ENCODE data around the gene CRNKL1. TPM values are rescaled to one million over a fixed set of nuclear protein-coding genes. Genes with fewer than 3 reads are reported as not detected.
A peak's percentile ranks its signal among the peaks of the same experiment; 100 is the strongest.

CRNKL1 gene
- polyA plus RNA-seq, 12 donors = 12.4 to 30.2 (median 24.8) TPM; not detected in 1

- DNase-seq = no peak
Observed at GRCh38 chr20:20070871-20071726, 18.8 kb upstream of the CRNKL1 start.

- DNase-seq = no peak
Observed at GRCh38 chr20:20065361-20065760, 13.1 kb upstream of the CRNKL1 start.

GRCh38 chr20:20063941-20064702 lies 11.9 kb upstream of the CRNKL1 start:
- DNase-seq = no peak

GRCh38 chr20:20060234-20060998 lies 8.2 kb upstream of the CRNKL1 start:
- no peak for DNase-seq

GRCh38 chr20:20051767-20052073 lies 546 bp downstream of the CRNKL1 start:
- no peak for DNase-seq

- no peak for DNase-seq
Observed at GRCh38 chr20:20039752-20040387, 12.4 kb downstream of the CRNKL1 start.

- DNase-seq = no peak
Observed at GRCh38 chr20:20038586-20038985, 13.7 kb downstream of the CRNKL1 start.

GRCh38 chr20:20037960-20038359 lies 14.3 kb downstream of the CRNKL1 start:
- no peak for DNase-seq

GRCh38 chr20:20036756-20037155 lies 15.5 kb downstream of the CRNKL1 start:
- DNase-seq = no peak

GRCh38 chr20:20034486-20034885 lies 17.8 kb downstream of the CRNKL1 start:
- DNase-seq = no peak

- no peak for DNase-seq
Observed at GRCh38 chr20:20031790-20032189, 20.5 kb downstream of the CRNKL1 start.

- DNase-seq = no peak
Observed at GRCh38 chr20:20027284-20027683, 25.0 kb downstream of the CRNKL1 start.

- DNase-seq = no peak
Observed at GRCh38 chr20:20024942-20025341, 27.3 kb downstream of the CRNKL1 start.

GRCh38 chr20:20023395-20023794 lies 28.9 kb downstream of the CRNKL1 start:
- no peak for DNase-seq

GRCh38 chr20:20022498-20022897 lies 29.8 kb downstream of the CRNKL1 start:
- no peak for DNase-seq

- DNase-seq = no peak
Observed at GRCh38 chr20:20021835-20022234, 30.4 kb downstream of the CRNKL1 start.

GRCh38 chr20:20020908-20021307 lies 31.4 kb downstream of the CRNKL1 start:
- no peak for DNase-seq

GRCh38 chr20:20019123-20019522 lies 33.1 kb downstream of the CRNKL1 start:
- no peak for DNase-seq

- no peak for DNase-seq
Observed at GRCh38 chr20:20018366-20018765, 33.9 kb downstream of the CRNKL1 start.

GRCh38 chr20:20017844-20018185 lies 34.5 kb downstream of the CRNKL1 start:
- DNase-seq = no peak

GRCh38 chr20:20017001-20017843 lies 35.0 kb downstream of the CRNKL1 start, which contains the start of gene NAA20:
Gene NAA20, plus strand, starts transcription at chr20:20017362. Its CDS starts 35 bp downstream, at chr20:20017397.
- DNase-seq = peak; percentile 93

Measured in muscle of arm (tissue), 12 donors.